ENCODE results near the gene CYFIP1.

The CYFIP1 gene

DNA sequence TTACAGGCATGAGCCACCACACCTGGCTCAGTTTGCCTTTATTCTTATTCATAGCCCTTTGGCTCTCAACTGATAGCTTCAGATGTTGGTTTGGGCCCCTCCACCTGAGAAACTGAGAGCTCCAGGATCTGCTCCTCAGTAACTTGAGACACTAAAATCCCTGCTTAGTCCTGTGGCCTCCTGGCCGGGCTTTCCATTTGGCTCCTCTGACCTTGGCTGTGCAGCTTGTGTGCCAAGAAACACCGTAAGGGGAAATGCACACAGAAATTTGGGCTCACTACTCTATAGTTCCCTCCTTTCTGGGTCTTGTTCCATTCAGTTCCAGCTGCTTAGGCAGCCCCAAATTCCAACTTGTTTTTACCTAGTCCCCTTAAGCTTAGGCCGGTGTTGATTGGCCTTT is 116.8 kb downstream of the CYFIP1 start:
- DNase-seq = no peak

DNA sequence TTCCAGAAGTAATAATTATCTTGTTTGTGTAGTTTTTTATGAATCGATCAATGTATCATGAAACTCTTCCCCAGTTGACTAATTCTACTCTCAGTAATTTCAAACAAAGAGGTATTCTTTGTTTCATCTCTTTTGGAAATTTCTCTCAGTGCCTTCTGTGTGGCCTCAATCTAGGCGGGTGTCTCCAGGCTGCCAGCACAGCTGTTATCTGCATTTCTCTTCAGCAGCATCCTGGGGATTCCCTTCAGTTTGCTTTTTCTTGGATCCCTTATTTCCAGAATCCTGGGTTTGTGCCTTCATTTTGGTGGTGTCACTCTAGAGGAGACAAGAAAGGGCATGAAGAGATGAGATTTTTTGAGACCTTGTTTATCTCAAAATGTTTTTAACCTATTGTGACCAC is 119.0 kb downstream of the CYFIP1 start:
- DNase-seq = no peak

DNA sequence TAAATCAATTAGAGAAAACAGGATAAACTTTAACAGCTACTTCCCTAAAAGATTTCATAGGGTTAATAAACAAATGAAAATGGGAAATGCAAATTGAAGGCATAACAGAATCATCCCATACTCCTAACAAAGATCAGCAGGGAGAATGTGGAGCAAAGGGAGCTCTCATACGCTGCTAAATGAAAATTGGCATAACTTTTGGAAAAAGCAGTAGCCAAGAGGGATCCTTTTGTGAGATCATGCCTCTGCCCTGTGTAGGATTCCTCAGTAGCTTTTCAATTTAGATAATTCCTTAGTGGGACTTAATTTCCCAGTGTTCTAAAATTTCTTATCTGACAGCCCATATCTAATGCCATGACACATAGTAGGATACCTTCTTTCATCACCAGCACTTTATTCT is 123.5 kb downstream of the CYFIP1 start:
- no peak for DNase-seq

DNA sequence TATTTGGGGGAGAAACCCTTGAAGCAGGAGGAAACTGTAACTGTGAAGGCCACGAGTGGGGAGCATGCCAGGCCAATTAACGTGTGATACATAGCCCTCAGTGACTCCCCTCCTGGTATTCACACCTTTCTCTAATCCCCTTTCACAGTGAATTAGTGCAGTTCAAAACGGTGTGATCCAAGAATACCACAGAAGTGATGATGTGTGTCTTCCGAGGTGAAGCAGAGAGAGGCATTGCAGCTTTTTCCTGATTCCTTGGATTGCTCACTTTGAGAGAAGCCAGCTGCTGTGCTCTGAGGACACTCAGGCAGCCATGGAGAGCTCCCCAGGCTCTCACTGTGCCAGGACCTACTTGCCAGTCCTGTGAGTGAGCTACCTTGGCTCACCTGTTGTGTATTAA is 124.4 kb downstream of the CYFIP1 start:
- no peak for DNase-seq

DNA sequence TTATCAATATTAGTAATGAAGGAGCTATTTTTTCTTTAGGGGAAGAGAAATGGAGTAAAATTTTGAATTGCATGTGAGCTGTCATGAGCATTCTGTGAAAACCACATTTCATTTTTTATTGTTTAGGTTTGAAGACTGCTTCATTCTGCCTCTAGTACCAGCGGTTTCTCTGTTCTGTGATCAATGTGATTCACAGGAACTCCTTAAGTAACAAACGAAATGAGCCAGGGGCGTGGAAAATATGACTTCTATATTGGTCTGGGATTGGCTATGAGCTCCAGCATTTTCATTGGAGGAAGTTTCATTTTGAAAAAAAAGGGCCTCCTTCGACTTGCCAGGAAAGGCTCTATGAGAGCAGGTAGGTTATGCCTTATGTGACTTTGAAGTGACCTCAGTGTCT is 128.7 kb downstream of the CYFIP1 start:
- no peak for DNase-seq

DNA sequence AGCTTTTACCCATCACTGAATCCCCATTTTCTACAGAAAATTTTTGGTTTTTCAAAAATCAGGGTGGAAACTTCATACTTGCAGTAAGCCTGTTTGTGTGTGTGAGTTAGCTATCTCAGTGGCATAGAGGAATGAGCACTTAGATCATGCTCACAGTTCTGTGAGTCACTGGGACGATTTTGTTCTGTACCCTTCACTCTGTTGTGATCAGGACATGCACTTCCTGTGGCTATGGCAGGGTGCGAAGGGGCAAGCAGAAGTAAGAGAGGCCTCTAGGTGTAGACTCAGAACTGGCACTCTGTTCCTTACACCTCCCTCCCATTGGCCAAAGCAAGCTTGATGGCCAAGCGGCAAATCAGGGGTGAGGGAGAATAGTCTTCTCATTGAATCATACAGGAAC is 130.1 kb downstream of the CYFIP1 start:
- no peak for DNase-seq

DNA sequence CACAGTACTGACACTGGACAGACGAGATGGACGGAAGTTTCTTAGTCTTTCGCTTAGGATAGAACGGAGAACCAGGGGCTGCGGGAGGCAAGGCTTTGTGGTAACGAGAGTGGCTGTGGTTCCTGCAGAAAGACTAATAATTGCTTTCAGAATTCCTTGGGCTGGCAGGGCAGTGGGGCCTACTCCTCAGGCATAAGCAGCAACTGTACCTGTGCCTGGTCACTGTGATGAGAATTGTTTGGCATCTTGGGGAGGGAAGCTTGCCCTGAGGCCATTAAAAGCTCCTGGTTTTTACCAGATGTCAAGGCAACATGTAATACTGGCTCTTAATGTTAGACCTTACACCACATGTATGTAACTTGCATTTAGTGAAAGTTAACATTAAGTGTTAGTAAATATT is 134.1 kb downstream of the CYFIP1 start:
- no peak for DNase-seq

DNA sequence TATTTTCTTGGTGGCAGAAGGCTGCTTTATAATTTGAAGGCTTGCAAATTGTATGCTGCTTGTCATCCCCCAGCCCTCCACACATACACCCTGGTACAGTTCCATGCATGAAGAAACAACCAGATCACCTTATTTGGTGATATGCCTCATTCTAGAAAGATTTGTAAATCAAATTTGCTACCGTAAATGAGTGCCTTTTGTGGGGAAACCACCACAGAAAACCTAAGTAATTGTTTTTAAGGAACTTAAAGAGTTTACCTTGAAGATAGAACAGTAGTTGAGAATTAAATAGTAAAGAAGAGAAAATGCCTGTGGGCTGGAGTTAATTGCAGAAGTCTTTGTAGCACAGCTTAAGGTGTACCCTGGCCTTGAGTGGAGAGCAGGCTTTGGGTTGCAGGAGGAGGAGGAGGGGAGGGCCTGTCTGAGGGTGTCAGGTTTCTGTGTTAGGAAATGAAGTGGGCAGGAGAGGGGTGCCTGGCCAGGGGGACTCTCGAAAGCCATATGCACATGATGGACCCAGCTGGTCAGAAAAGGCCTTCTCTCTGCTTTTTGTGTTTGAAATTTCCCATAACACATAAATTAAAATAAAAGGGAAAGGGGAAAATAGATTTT is 134.8 kb downstream of the CYFIP1 start:
- DNase-seq = no peak

DNA sequence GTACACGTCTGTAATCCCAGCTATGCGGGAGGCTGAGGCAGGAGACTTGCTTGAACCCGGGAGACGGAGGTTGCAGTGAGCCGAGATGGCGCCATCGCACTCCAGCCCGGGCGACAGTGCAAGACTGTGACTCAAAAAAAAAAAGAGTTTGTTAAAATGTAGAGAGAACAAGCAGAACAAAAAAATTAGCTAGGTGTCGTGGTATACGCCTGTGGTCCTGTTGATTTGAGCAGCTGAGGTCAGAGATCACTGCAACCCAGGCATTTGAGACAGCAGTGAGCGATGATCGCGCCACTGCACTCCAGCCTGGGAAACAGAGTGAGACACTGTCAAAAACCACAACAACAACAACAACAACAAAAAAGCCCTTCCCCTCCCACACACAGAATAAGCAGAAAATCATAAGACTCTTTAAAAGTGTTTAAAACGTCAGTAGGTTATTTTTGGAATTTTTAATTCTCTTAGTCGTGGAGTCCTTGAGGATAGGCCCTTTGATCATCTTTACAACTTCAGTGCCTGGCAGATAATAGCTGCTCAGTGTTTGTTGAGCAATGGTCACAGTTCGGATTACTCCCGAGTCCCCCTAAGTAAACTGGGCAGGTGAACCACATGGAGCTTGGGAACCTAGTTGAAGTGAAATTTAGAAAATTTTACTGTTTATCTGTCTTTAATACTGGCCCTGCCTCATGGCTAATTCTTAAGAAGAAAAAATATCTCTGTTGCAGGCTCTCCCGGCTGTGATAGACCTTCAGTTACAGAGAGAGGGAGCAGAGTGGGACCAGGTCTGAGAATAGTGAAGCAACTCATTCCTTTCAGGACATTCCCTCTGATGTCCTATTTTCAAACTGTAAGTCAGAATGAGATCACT is 135.5 kb downstream of the CYFIP1 start:
- DNase-seq = no peak

DNA sequence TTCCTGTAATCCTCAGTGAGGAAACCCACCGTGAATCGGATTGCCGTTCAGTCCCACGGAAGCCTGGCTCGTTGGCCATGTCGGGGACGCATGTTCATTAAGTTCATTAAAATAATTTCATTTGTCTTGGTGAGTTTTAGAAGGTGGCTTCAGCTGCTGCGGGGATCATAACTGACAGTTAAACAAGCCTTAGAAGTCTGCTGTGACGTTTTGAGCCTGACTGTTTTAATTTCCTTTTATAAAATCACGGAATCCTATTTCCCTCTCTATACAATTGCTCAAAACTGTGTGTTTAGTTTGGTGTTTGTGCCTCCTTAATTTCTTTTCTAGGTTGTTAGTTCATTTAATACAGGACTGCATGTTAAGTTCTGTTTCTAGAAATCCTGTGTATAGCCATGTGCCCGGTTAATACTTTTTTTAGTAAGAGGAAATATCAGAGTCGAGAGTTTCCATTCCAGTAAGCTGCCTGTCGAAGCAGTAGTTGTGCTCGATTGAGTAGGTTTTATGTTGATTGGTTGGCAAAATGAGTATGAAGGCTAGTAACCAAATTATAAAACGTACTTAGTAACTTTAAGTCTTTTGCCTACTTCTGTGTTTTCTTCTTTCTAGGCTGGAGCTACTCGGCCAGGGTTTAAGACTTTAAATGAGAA is 141.0 kb downstream of the CYFIP1 start:
- DNase-seq = no peak

DNA sequence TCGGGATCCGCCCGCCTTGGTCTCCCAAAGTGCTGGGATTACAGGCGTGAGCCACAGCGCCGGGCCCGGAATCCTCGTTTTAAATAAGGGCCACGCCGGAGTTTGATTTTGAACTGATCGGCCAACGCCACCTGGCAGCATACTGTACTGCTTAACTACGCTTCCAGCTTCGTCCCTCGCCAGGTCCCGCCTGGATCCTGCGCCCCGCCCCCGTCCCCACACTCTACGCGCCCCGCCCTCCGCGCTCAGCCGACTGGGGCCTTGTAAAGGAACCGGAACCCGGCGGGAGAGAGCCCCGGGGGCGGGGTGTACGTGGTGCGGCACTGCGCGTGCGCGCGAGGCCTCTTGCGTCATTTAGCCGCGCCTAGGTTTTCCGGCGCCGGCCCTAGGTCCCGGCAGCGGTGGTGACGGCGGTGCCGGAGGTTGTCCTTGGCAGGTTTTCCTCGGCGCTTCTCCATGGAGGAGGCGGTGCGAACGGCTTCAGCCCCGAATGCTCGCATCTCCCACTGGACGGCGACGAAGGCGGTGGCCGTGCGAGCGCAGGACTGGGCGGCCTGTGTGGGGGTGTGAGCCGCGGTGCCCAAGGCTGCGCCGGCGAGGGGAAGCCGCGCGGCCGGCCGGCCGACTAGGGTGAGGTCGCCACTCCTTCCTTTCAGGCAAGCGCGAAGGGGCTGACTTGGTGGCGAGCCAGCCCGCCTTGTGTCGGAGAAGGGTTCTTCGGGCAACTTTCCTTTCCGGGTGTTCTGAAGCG is 141.7 kb downstream of the CYFIP1 start, which contains the start of gene NIPA2:
NIPA2 (plus strand) TSS at position 375 of the 751 bp plus-strand sequence. CDS start 13,066 bp downstream, outside the sequence.
- peak; percentile 95 for DNase-seq

DNA sequence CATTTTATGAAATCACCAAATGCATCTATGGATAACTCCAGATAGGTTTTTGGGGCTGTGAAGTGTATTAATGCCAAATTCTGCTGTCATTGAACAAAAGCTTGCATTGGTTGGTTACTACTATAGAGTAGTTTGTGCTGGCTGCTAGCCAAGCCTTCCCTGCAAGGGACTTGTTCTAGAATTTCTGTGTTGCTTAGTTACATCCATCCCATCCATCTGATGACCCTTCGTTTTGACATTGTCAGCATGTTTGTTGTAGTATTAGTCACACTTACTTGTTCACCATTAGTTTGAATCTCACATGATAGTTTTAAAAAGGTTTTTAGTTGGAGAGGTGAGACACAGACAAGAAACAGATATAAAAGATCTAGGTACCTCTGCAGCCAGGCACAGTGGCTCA is 148.7 kb downstream of the CYFIP1 start:
- DNase-seq = no peak

DNA sequence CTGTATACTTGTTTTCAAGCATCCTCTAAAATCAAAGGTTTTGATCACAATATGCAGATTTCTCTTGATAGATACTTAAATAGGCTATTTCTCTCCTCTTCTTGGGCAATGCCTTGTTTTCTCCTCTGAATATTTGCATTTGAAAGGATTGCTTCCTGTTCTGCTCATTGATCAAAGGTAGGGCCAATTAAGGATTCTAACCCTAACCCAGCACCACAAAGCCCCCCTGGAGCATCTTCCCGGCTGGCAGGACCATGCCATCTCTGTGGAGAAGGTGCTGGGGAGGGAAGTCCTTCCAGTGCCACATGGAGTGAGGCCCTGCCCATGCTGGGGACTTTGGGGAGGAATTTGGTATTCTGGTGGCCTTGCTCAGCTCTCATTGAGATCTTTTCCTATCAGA is 153.0 kb downstream of the CYFIP1 start:
- no peak for DNase-seq

DNA sequence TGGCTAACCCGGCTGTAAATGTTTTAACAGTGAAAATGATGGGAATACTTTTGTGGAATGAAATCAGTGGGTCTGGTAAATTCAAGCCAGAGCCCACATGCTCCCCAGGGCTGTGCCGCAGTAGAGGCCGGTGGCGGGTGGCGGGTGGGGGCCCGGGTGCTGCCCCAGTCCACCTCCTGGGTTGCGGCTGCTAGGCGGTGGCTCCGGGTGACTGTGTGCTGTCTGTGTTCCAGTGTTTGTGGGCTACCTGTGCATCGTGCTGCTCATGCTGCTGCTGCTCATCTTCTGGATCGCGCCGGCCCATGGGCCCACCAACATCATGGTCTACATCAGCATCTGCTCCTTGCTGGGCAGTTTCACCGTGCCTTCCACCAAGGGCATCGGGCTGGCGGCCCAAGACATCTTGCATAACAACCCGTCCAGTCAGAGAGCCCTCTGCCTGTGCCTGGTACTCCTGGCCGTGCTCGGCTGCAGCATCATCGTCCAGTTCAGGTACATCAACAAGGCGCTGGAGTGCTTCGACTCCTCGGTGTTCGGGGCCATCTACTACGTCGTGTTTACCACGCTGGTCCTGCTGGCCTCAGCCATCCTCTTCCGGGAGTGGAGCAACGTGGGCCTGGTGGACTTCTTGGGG is 156.6 kb downstream of the CYFIP1 start:
- no peak for DNase-seq

DNA sequence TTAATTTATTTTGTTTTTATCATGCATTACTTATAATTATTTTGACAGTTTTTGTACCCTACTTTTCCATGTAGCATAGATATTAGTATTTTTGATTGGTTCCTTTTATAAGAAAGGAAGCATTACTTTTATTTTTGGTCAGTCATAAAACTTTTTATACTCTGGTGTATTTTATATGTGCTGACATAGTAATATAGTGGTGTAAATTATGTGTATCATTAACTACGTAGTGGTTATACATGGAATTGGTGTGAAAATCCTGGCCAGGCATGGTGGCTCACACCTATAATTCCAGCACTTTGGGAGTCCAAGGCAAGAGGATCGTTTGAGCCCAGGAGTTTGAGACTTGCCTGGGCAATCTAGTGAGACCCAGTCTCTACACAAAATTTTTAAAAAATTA is 160.5 kb downstream of the CYFIP1 start:
- no peak for DNase-seq

All from NCI-H446 treated with DMSO at 0.1 percent for 48 hours (cell line).